HG03460 (cell line): Measurements from ENCODE around the gene MASP1.

Source experiments
- ATAC-seq: cut with Tn5 transposase; IDR thresholded peaks from one replicate; pipeline ENCODE4 v1.9.1; 2021; ENCODE audit not compliant: unreplicated experiment

The MASP1 gene

DNA sequence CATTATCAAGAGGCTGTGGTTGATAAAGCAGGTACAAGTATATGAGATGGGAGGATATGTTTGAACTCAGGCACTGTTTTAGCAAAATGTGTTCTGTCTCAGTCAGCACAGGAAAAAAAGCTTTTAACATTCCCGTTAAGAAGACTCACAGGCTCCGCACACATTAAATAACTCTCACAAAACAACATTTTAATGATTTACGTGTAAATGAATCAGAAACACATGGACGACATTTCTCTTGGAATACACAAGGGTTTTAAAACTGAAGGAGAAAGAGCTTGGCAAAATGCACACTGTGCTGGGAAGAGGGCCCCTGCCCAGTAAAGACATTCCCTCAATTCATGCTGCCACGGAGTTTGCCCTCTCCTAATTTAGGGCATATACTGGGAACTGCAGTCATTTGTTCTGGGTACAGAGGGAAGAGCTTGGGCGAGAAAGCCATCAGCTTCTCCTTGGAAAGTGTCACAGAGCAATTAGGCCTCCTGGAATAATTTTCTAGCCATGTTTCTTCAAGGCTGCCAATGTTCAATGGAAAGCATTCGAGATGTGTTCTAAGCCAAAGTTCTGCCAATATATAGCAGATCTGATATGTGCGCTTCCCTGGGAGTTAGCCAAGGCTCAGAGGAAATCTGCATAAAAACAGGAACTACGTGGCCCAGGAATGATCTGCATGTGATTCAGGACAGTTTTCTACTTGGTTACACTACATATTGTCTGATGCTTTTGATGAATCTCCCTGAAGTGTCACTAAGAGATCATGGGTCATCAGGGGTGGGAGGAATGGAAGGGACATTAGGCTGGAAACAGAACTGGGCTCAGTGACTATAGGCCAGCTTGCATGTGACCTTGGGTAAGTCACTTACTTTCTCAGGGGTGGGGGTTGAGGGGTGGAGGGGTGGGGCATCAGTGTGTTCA lies 2.2 kb upstream of the MASP1 start:
- ATAC-seq: no peak

DNA sequence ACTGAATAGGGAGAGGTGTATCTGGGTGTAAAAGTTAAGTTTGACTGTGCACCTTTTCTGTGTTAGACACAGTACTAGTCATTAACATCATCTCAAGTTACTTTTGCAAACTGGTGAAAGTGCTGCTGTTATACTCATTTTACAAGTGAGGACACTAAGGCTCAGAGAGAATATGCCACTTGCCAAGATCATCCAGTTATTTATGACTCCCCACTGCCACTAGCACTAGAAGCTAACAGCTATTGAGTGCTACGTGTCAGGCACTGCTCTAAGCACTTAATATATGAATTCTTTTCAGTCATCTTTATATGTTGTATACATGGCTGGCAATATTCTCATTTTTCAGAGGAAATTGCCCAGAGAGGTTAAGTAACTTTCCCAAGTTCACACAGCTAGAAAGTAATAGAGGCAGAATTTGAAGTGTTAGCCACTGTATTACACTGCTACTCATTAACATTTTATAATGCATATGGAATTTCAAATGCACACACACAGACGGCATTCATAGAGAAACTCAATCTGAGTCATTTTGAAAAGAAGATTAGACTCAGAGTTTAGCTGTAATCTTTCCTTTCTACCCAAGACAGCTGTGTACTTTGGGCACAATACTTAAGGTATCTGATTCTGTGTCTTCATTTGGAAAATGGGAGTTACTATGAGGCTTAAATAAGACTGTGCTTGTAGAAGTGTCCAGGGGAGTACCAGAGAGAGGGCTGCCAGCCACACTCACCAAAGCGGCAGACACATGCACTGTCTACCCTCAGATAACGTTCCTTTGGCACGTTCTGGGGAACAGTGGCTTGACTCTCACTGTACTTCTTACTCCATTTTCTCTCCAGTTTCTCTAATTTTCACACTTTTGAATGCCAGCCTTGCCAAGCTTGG lies 1.3 kb upstream of the MASP1 start:
- ATAC-seq: no peak

DNA sequence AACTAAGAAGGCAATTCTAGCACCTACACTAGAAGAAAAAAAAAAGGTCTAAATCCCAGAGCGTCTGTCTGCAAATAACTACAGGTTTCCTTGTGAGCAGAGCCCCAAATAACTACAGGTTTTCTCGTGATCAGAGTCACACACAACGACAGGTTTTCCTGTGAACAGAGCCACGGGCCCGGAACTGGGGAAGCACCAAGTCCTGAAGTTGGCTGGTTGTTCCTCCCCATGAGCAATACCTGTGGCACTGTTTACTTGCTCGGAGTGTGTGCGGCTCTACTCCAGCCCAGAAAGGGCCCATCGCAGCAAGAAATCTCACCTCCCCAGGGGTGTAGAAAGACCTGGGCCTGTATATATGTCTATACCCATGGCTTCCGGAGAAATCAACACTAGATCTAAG lies 644 bp upstream of the MASP1 start:
- no peak for ATAC-seq

DNA sequence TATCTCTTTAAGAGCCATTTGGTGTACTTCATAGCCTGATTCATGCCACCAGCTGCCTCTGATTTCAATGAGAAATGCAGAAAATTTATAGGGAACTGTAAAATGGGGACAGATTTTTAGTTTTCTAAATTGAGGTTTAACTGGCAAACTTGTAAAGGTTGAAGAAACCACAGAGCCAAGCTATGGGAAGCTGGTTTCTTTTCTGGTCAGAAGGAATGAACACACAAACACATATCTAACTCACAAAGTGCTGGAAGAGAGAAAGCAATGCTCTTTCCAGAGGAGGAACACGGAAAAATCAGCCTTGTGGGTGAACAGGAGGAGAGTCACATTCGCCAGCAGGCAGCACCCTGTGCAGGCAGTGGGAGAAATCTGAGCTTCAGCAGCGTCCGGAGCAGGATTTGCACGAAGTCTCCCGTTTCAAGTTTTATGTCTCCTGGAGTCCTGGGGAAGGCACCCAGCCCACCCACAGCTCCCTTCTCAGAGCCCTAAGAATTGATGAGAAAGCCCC lies 481 bp downstream of the MASP1 start:
- ATAC-seq: no peak

DNA sequence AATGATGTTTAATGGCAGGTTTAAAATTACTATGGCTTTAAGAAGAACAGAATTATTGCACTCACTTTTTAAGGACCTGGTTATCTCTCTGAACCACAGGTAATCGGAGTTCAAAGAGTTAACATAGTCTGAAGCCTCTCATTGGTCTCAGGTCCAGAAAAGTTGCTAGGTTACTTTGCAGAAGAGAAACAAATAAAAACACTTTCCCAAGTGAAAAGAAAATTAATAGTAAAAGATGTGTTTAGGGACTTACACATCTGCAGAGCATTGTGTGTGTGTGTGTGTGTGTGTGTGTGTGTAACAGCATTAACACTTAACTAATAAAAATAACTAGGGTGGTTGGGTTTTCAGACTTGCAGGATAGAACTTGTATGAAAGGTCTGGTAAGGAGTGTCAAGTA lies 1.0 kb downstream of the MASP1 start:
- ATAC-seq: no peak

DNA sequence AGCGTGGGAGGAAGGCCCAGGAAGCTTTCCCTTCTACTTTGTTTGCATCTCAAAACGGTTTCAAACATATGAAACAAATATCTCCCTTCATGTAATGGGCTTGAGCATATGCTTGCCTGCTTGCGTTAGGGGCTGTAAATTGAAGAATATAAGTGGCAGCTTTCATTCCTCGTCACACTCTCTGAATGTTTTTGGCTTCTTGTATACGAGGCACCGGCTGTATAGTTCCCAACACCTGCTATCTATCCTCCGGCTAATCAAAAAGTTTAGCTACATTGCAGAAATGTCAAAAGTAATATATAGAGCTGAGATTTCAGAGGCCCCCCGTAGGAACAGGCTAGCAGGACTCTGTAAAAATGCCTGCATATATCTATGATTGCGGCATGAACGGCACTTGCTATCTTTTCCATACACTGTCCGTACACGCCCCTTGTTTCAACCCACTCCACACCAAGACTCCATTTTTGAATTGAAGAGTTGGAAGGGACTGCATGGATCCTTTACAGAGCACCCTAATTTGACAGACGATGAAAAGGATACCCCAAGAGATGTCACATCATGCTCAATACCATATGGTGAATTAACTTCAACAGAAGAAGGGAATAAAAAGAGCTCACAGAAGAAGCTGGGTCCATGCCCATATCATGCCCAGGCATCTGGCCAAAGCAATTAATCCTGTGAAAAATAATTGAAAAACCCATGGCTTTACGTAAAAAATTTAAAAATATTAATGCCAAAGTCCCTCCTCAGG lies 2.5 kb downstream of the MASP1 start:
- no peak for ATAC-seq

DNA sequence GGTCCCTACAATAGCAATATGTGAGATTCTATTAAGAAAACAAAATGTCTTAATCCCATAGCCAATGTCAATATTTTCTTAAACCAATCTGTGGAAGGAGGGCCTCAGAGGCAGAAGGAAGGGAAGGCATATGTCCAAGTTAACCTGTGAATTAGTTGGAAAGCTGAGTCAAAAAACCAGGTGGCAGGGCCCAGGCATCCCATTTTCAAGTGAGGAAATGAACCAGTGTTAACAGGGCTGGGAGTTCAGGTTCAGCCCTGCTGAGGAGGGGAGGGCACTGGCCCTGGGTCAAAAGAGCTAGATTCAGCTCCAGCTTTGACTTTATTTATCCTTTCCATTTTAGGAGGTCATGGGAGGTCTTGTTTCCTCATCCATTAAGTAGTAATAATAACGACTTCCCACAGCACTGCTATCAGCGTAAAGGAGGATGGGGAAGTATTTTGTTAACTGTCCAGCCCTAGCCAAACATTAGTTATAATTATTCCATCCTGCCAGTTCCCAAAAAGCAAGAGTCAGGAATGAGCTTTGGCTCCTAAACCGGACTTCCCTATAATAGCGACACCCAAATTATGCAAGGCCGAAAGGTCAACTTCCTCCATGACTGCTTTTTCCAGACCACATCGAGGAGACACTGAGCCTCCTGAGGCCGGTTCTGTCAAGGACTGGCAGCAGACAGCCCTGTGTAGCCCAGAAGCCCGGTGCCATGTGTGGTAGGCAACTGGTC lies 3.2 kb downstream of the MASP1 start:
- ATAC-seq: no peak

DNA sequence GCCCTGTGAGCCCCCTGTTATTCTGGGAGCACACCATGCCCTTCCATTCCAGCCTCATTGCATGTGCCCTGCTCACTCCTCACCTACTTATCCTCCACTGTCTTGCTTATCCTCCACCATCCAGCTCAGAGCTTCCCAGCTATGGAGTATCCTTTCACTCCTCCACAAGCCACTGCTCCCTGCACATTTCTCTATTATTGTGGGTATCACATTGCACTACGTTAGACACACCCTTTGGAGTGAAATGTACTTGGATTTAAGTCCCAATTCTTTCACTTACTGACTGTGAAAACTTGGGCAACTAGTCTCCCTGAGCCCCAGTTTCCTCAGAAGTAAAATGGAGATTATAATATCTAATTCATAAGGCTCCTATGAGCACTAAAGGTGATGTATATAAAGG lies 4.3 kb downstream of the MASP1 start:
- ATAC-seq: no peak

DNA sequence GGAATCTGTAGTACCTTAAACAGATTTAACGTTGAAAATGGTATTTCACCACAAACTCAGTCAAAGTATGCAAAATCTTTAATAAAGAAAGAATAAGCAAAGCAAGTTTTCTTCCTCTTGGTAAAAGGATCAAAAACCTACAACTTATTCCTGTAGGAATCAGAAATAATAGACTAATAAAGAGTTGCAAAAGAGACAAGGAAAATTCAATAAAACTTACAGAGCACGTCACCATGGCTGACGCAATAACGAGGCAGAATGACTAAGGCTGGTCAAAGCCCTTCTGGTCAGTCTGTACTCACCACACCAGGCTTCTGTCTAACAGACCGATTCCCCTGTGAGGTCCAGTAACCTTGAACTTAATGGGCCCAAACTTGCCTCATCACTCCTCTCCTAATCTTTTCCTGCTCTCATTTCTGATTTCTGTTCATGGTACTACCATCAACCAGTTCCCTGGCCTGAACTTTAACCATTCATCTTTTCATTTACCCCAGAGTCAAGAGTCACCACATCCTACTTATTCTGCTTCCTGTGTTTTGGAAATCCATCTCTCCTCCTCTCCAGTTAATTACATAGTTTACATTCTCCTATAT lies 5.0 kb downstream of the MASP1 start:
- ATAC-seq: no peak

DNA sequence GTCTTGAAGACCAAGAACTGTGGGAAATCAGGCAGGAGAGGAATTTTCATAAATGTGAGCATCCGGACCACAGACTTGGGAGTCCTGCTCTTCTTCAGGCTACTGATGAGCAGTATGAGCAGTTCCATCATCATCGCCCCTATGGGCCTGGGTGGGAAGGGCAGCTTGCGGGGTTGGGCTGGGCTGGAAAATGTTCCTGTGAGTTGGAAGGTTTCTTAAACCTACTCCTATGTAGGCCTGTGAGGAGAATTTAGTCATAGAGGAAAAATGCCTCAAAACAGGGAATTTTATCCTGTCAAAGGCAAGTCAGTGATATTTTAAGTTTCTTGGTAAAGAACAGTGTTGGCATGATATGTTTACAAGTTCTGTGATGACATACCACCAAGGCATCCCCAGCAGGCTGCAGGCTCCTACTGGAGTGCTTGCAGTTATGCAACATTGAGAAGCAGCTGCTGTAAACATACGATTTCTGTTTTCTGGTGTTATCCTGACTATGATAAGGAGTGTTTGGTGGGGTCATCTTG lies 10.3 kb downstream of the MASP1 start:
- no peak for ATAC-seq

DNA sequence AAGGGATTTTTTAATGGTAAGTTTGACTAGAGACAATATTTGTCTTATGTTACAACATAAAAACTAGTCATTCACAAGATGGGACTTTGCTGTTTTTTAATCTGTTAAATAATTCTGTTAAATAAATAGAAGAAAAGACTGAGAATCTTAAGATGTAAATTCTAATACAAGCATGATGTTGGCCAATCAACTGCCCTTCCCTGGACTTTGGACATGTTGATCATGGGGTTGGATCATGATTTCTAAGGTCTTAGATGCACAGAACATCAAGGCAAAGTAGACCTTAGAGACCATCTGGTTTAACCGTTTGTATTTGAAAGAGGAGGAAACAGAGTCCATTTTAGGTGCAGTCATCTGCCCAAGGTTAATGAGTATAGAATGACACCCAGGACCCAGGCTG lies 10.9 kb downstream of the MASP1 start:
- ATAC-seq: no peak

DNA sequence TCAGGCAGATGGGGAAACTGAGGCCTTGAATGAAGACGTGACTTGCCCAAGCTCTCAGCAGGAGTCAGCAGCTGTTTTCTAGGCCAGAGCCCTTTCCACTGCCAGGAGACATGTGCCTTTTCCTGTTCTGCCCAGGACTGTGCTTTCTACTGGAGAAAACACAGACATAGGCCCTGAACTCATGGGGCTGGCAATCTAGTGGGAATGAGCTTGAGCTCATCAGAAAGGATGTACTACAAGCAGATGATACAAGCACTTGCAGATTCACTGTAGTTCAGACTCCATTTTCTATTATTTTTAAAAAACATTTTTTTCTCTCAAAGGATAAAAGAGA lies 14.4 kb downstream of the MASP1 start:
- no peak for ATAC-seq

DNA sequence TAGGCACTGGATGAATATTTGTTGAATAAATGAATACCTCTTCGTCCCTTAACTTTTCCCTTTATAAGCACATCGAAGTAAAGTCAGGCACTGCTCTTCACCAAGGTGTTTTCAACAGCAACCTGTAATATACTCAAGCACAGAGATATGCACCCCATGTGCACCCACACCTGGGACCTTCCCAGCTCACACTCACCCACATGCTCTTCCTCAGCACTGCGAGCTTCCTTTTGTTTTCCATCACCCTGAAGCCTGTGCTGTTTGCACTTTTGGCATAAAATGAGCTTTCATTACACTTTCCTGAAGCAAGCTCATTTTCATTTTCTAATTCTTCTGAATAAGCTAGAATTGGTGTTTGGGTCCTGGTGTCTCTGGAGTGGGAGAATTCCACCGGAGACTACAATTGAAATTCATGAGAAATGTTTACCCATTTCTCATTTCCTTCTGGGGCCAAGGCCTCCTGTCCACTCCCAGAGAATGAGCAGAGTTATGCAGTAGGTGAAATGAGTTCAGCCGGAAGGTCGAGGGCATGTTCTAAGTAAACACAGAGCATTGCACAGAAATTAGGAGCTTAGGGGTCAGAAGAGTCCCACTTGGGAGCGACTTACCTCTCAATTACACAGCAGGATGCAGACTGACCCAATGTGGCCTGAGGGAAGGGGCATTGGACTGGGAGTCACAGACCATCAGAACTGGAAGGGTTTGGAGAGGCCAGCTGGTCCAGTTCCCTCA lies 15.0 kb downstream of the MASP1 start:
- no peak for ATAC-seq

DNA sequence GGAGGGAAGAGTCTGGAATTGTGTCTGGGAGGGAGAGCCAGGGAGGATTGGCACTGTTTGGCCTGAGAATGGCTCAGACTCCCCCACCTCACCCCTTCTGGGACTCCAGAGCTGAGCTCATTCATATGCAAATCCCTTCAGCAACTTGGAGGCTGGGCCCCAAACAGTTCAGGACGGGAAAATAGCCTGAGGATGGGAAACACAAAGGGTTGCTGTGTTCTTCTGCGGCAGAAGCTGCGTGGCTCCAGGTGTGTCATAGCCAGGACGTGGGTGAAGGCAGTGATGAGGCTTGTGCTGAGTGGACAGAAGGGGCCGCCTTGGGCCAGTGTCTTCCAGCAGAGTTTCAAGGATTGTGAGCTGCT lies 16.6 kb downstream of the MASP1 start:
- no peak for ATAC-seq

DNA sequence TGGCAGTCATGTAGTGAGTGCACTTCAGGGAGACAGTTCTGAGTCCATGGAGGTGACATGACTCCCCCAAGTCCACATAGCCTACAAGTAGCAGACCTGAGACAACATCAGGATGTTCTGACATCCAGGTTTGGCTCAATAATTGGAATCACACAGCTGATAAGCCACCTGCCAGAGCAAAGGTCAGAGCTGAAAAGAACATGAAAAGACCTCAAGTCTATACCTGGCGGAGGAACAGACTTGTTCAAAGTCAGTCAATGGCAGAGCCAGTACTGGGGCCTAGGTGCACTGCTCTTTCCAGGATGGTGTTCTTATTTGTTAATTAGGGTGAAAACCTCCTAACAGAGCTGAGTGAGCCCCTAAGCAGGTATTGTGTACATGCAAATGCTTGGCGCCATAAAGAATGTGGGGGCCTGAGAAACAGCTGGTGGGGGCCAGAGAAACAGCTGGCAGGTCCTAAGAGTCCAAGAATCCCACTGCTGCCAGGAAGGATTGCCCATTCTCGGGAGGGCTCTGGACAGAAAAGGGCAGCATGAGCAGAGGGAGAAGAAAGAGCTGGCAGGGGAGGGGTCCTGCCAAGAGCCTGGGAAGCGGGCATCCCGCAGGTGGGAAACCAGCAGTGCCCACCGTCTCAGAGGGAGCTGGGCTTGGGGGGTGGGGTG lies 17.1 kb downstream of the MASP1 start:
- ATAC-seq: no peak

DNA sequence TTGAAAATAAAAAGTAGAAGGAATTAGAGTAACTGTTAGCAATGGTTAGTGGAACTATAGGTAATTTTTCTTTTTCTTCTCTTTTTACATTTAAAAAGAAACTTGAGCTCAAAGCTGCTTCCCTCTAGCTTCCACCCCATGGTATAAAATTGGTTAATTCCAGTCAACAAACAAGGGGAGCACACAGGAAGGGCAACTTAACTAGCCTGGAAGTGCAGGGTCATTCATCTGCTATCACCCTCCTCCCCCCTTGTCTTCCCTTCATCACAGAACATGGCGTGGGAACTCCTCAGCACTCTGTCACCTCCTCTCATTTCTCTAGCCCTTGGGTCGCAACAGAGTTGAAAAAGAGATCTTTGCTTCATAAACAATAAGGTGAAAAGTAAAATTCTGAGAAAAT lies 20.0 kb downstream of the MASP1 start:
- no peak for ATAC-seq

DNA sequence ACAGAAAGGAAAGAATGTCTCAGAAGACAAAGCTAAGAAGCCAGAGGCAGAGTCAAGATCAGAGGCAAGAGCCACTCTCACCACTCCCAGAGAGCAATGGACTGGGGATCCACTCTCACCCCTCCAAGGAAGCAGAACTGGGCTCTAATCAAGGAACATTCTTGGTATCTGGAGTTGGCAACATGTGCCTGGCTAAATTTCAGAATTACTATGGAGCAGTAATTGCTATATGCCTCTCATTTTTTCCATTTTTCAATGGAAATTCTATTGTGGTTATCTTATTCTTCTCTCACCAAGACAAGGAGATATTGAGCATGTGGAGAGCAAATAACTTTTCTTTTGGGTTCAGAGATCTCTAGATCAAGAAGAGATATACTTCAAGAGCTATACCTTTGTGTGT lies 22.1 kb downstream of the MASP1 start:
- ATAC-seq: no peak

DNA sequence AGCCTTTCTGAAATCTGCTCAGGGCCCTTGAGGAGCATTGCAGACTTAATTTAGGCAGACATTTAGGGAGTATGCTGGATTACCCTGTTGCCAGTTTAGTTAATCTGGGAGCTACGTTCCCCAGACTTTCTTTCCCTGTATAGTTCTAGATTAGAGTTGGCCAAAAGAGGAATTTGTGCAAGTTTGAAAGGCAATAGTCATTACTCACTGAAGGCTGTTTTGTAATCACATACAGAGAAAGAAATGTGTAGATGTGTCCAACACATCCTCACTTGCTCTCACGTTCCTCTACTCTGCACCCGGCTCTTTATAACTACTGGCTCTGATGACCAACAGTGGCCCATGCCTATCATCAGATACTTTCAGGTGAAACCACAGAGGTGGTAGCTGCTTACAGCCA lies 24.2 kb downstream of the MASP1 start:
- no peak for ATAC-seq

DNA sequence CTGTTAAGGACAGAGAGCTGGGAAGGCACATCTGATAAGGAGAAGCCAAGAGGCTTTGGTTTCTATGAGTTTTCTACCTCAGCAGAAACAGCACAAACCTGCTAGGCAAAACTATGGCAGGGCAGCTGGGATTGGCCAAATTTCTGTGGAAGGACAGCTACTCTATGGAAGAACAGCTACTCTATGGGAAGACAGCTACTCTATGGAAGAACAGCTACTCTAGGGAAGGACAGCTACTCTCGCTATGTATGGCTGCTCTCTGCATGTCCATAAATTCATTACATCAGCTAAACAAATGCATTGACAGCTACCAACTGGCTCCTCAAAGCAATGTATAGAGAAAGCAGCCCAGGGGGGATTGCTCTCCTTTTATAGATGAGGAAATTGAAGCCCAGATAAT lies 24.8 kb downstream of the MASP1 start:
- no peak for ATAC-seq
